GM19328 (cell line): ENCODE results near the gene MAP1B.
A peak's percentile ranks its signal among the peaks of the same experiment; 100 is the strongest.

ENCODE experiments used
- ATAC-seq: cut with Tn5 transposase; IDR thresholded peaks from one replicate; pipeline ENCODE4 v1.9.1; 2021; ENCODE audit warnings: mild to moderate bottlenecking, moderate library complexity; ENCODE audit not compliant: unreplicated experiment

MAP1B gene

DNA sequence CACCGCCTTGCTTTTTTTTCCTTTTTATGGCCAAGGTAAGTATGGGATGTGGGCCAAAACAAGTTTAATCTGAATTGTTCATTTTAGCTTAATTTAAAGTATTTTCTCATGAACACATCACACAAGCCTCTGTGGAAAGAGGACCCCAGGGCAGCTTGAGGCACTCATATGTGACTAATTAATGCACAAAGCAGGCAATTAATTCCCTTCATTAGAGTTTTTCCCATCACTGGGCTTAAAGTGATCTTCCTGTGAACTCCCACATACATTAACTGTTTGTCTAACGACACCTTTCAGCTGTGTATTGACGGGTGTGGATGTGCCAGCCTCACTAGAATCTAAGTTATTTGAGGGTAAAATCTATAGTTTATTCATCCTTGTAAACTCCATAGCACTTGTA, 109.5 kb downstream of the MAP1B start:
- ATAC-seq = no peak

DNA sequence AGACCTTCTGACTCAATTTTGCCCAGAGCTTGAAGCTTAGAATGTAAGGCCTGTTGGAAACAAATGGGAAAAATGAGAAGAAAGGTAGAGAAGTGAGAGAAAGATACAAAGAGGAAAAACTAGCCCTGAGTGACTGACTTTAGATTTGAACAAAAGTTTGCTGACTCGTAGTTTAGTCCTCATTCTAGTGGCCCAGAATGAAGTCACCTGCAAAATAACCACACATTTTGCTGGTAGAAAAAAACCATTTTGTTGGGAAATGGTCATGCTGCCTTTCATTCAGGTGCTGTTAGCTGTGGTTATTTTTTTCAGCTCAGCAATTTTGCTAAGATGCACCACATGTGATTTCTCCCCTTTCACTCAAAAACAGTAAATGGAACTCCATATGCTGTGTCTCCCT, 113.8 kb downstream of the MAP1B start:
- no peak for ATAC-seq

DNA sequence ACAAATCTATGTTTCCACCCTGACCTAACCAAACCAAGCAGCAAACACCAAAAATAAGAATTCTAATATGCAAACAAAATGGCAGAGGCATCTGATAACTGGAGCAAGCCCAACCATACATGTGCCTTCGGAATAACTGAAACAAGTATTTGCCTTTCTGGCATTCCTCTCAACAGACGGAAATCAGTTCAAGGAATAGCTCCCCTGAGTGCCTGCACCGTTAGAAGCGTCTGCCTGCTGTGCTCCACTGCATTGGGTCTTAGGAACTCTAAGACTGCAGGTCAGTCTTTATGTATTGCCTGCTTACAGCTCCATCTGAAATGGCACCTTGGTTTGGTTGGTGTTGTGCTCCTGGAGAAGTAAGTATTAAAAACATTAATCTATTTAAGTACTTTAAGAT, 114.3 kb downstream of the MAP1B start:
- no peak for ATAC-seq

DNA sequence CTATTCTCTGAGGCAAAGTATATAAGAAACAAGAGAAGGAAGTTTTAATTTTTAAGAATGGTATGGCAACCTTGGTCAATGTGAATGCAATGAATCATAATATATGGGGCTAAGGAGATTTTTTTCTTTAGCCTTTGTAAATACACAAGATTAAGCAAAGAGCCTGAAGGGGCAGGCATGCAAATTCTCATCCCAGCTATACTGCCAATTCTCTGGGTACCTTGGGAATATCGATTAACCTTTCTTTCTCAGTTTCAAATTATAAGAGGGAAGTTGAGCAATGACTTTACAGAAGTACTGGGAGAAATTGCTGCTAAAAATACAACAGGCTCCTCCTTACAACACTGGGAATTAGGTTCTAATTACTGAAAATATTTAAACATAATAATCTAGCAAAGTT, 115.2 kb downstream of the MAP1B start:
- ATAC-seq = no peak

DNA sequence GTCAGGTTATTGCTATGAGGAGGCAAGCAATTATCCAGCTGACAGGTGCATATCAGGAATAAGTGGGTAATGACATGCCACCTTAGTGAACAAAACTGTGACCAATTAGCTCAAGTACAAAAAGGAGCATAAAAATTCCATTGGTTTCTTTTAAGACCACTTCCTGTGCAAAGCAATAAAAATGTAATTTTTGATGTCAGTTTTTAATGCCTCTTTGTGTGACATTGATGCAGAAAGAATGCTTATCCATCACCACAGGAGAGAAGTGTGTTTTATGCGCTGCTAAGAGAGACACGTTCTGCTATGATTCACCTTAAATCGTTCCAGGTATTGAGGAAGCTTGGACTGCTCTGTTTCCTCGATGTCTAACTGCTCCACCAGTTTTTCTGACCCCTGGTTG, 116.1 kb downstream of the MAP1B start:
- ATAC-seq = no peak

DNA sequence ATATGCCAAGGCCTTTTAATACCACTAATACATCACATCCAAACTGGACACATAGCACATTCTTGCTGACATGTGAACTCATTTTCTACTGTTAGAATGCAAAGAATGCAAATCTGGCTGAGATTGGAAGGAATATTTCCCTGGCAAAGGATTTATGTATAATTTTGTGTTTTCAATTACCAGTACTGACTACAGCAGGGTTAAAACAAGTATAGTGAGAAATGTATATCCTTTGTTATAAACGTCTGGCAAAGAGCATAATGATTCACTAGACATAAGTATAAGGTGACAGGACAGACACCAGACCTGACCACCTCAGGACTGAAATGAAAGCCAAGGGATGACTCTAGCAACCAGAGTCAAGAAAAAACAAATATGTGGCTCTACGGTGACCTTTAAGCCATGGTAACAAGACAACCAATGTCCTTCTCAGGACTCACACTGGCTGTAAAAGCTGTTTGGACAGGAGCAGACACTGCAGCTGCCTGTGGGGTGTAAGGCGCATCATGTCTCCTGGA, 117.7 kb downstream of the MAP1B start:
- ATAC-seq = no peak

DNA sequence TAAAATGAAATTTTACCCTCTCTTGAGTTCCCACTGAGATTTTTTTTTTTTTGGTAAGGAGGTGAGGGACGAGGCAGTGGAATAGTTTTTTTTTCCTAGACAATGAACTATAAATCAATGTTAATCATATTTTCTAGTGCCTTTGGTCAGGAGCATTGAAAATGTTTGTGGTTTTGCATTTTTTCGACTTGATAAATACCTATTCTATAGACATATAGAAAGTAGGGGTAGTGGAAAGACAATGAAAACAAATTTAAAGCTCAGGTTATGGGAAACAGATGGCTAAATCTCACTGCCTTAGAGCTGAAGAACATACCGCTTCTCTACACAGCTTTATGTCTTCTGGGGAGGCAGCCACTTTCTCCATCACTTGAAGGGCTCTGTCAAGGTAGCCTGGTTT, 118.5 kb downstream of the MAP1B start:
- ATAC-seq = no peak

DNA sequence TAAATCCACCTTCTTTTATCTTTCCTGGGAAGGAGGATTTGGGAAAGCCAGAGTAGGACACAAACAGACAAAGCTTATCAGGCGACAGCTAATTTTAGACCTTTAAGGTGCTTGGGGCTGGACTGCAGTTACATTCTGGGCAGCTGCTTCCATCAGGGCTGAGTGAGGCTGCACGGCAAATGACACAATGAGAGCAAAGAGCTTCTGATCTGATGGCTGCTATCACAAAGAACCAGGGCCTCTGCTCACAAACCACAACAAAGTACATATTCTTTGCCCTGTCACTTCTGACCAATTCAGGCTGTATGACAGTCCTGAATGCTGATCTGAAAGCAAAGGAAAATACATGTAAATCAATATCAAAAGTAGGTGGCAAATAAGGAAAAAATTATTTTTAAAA, 119.7 kb downstream of the MAP1B start:
- ATAC-seq = no peak

DNA sequence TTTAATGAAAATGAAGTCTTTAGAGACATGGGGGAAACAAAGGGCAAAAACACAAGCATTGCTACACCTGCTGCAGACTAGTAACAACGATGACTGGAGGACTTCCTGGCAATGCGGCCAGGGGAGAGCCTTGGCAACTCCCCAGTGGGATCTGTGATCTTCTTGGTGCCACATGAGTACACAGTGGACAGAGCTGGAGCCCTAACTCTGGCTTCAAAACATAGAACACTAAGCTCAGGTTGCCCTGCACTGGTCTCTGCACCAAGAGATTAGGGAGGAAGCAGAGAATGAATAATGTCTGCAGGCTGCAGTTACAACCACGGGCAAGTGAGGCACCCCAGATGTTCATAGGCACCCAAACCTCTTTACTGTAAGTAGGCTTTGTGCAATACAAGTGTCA, 121.7 kb downstream of the MAP1B start:
- no peak for ATAC-seq

DNA sequence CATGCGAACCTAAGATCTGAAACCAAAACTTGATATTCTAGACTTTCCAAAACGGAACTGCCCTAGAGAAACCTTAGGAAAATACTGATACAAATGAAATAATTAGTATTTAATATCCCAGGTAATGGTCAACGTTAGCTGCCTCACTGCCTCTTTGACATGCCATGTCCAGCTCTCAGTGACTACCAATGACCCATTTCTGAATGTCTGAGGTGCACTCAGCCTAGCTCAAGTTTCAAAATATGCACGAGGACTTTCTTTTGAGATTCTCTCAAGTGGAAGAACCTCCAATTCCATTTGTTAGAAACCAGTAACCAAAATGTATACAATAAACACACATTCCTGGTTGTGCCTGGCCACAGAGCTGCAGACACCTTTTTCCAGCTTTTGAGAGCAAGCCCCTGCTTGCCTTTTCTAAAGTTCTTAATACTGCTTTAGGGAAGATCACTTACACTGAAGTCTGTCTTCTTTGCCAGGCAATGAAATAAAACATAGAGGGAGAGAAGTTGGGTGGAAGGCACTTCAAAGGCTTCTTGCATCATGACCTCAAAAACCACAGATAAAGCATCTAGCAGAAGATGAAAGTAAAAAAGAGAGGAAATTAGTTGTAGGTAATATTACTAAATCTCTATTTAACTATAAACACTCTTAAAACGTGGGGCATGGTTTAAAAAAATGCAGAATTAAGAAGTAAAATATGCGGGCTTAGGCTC, 124.9 kb downstream of the MAP1B start:
- ATAC-seq = no peak

DNA sequence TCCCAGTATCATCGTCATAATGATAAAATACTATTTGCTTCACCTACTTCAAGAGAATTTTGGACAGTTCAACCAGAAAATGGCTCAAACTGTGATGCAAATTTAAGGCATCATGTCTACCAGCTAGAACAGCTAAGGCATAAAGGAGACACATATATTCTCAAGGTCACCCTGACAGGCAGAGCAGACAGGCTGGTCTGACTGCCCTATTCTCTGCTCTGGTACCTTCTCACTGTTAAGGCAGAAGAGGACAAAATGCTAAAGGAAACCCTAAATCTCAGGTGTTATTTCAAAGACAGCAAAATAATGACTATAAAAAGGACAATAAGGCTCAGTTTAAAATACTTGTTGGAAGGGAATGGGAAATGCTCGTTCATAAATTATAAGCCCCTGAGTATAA, 125.6 kb downstream of the MAP1B start:
- no peak for ATAC-seq

DNA sequence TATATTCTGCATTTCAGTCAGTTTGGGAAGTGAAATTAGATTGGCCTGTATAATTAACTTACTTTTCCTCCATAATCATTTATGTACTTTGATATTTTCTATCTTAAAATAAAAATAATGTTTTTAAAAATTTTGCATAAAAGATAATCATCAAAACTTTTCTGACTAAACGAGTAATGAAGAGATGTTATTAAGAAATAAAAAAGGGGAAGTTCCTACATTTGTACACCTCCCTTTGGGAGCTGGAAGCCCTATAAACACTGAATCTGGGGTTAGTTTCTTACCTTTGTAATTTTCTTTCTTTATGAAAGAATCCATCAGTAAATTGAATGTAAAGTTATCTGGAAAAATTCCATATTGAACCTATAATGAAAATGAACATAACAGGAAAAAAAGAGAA, 126.6 kb downstream of the MAP1B start:
- ATAC-seq = no peak

DNA sequence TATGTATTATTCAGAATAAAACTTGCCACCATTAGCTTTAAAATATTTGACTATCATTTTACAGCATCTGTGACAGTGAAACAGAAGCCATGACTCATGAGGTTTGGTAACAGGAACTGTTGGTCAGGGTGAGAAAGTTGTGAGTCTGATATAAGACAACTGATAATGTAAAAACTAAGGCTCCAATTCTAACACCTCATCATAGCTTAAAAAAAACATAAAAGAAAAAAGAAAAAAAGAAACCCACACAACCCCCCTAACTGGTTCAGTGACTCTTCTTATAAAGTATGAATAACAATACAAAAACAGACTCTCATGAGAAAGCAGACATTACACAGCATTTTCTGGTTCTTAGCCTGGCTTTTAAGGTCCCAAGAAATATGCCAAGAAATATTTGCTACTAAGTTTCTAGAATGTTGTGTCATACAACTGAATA, 127.0 kb downstream of the MAP1B start:
- peak; percentile 83 for ATAC-seq

DNA sequence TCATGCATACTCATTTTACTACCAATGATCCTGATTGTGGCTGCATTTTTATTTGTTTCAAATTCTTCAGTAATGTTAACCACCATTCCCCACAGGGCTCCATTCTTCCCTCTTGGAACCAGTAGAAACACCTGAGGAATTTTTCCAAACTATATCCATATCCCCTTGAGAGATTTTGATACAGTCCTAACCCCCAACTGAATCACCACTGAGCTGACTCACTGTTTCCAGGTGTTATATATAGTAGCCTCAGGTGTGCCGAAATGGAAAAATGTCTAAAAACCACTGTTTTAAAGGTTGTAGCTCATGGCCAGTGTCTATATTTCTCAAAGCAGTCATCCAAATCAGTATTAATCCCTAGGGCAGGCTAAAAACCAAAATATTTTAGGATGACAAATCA, 127.6 kb downstream of the MAP1B start:
- ATAC-seq = no peak

DNA sequence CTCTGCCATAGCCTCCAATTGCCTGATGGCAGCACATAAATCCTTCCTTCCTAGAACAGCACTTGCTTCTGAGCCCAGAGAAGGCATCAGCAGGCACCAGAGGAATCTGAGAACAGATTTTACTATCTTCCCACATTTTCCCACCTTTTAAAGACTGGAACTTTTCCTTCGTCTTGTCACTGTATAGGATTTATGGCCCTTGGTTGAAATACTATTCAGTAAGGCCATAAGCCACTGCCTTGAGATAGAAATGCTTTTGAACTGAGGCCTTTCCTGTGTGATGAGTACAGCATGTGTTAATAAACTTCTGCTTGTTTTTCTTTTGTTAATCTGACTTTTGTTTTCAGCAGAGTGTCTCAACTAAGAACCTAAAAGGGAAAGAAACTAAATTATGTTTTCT, 128.4 kb downstream of the MAP1B start:
- ATAC-seq = no peak

DNA sequence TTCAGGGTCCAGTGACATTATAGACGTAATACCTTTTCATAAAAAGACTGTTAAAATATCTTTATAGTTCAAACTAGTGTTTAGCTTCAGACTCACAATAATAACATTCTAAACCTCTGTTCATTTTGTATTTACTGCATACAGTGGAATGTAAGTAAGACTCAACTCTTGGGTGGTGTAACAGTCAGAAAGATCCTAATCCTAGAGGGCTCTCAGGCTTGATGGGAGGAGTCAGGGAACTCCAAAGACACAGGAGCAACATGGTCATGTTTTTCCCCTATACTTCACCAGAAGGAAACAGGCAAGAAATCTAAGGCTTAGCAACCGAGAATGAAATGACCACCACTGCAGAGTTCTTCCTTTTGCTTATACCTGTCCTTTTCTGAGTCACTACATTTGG, 130.1 kb downstream of the MAP1B start:
- no peak for ATAC-seq

DNA sequence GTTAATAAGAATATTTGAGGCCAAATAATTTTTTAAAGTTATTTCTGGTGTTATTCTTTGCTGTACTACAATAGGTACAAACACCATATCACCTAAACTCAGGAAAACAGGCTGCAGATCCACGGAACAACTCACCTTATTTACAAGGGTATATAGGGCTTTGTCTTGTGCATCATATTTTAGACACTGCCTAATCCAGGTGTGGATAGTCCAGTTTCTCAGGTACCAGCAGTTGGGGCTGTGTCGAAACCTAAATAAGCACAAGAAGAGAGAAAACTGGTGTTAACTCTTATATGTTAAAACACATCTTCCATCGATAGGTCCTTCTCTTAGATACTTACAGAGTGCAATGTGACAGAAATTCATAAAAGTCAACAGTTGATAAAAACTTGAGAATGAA, 130.6 kb downstream of the MAP1B start:
- ATAC-seq = no peak

DNA sequence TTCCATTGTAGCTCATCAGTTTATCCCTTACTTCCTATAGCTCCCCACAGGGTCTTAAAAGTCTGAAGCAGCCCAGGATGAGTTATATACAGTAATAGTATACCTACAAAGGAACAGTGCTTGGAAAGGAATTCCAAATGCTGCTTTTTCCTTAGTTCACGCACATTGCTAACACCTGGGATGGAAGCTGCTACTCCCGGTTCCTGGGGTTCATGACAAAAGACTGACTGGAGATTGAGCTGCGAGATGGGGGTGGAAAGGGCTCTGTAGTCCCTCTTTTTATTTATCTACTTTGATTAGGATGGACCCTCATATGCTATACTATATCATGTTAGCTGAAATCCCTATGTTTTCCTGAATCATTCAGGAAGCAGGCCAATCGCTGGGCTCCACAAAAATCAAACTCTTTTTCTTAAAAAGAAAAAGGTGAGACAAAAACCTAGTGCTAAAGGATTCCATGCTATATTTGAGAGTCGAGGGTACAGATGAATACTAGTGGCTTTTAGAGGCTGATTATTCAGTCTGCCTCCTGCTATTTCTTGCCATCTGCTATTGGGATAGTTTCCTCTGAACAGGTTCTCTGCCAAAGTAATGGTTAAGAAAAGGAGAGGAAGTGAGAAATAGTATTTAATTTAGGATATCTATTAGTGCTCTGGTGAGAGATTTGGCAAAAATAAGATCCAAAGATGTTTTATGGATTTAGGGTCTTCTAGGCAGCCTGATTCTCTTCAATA, 131.6 kb downstream of the MAP1B start:
- no peak for ATAC-seq

DNA sequence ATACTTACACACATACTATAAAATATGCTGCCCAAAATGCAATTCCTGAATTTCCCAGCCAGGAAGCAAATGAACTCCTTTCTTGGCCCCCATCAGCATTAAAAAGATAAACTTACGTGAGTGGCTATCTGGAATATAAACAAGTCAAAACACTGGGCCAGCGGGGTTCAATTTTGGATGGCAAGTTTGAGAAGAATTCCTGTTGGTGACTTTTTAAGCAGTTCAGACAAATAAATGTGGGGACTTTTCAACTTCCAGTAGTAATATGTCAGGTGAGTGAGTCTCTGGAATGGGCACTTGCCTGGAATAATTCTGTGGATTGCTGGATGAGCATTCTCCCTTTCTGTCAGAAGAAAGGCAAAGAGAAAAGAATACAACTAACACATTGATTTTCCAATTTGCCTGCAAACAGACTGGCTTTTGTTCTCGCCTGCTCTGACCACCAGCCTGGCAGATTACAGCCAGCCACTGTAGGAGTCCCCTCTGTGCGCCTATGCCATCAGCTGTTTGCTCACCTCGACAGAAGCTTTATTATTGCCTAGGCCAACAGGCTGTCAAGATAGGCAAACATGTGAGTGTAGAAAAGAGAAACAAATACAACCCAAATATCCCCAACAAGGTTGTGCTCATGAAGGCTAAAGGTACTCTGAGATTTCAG, 134.2 kb downstream of the MAP1B start:
- no peak for ATAC-seq

DNA sequence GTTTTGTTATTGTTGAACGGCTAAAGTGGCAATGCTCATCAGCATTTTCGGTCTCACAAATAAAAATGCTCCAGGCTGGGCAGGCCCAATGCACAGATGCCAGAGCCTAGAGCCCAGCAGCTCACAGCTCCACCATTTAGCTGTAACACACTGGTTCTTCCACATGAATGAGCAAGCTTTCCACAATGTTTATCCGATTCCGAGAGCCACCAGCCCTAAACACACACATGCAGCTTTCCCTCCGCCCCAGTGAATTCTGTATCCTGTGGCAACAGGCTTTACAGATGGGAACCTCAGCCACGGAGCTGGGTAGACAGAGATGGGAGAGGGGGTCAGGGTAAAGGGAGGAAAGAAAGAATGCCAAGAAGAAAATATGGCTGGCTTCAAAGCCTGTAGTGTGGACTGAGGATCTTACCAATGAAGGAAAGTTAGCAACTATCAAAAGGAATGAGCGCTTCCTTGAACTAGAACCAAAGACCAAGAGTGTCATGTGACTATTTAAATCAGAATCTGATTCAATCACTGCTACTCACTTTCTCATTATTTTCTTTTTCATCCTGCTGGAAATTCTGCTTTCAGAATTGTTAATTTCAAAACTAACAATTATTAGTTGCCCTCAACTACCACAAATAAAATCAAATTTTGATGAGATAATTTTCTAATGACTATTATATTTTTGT, 135.7 kb downstream of the MAP1B start:
- ATAC-seq = no peak

DNA sequence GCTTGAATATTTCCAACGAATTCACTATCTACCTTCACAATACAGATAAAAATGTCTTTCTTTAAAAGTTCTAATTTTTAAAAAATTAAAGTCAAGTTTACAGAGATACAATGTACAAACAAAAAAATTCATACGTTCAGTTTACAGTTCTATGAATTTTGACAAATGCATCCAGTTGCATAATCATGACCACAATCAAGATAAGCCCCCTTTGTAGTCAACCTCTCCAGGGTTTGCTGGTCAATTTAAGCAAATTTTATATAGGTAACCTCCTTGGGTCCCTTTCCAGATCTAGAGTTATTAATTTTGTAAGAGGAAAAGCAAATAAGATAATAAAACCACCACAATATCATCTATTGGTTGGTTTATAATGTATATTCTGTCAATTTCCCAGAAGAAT, 136.4 kb downstream of the MAP1B start:
- no peak for ATAC-seq
